HG03108 (cell line): ENCODE results near the gene AK2.
"Not testable (repeated sequence)": the region's sequence is repeated elsewhere in the genome, so short reads cannot be mapped to it uniquely, and the experiment has no call there.

ENCODE experiments used
- ATAC-seq: cut with Tn5 transposase; IDR thresholded peaks from one replicate; pipeline ENCODE4 v1.9.1; 2021; ENCODE audit warnings: moderate library complexity; ENCODE audit not compliant: unreplicated experiment

Gene AK2

GRCh38 chr1:33024430-33025179 is 12.1 kb downstream of the AK2 start:
- ATAC-seq: not testable (repeated sequence)

GRCh38 chr1:33022650-33023200 is 14.0 kb downstream of the AK2 start:
- no peak for ATAC-seq

- ATAC-seq: no peak
Measured at GRCh38 chr1:33021567-33022431, 14.9 kb downstream of the AK2 start.

- ATAC-seq: no peak
Measured at GRCh38 chr1:33018112-33018511, 18.6 kb downstream of the AK2 start.

GRCh38 chr1:33017175-33017574 is 19.5 kb downstream of the AK2 start:
- no peak for ATAC-seq

GRCh38 chr1:33015216-33015615 is 21.5 kb downstream of the AK2 start:
- ATAC-seq: no peak

- no peak for ATAC-seq
Measured at GRCh38 chr1:33014464-33015163, 22.1 kb downstream of the AK2 start.

GRCh38 chr1:33013791-33014190 is 22.9 kb downstream of the AK2 start:
- ATAC-seq: no peak

- no peak for ATAC-seq
Measured at GRCh38 chr1:33012165-33012564, 24.5 kb downstream of the AK2 start.

GRCh38 chr1:33010932-33011731 is 25.6 kb downstream of the AK2 start:
- ATAC-seq: no peak

- no peak for ATAC-seq
Measured at GRCh38 chr1:33009561-33009960, 27.1 kb downstream of the AK2 start.

- no peak for ATAC-seq
Measured at GRCh38 chr1:33008051-33008914, 28.4 kb downstream of the AK2 start.

- no peak for ATAC-seq
Measured at GRCh38 chr1:33007190-33008050, 29.3 kb downstream of the AK2 start.

- no peak for ATAC-seq
Measured at GRCh38 chr1:33005838-33006421, 30.8 kb downstream of the AK2 start.

GRCh38 chr1:33005117-33005837 is 31.4 kb downstream of the AK2 start:
- ATAC-seq: no peak

- no peak for ATAC-seq
Measured at GRCh38 chr1:33004613-33005012, 32.1 kb downstream of the AK2 start.

GRCh38 chr1:33003657-33004056 is 33.0 kb downstream of the AK2 start:
- no peak for ATAC-seq

- no peak for ATAC-seq
Measured at GRCh38 chr1:33002006-33002405, 34.7 kb downstream of the AK2 start.
